ENCODE measurements around the gene C1QTNF6. TPM values are rescaled to one million over a fixed set of nuclear protein-coding genes. Genes with fewer than 3 reads are reported as not detected.
A peak's percentile ranks its signal among the peaks of the same experiment; 100 is the strongest.

The C1QTNF6 gene
- total RNA-seq, 1 donor from 2014 or later: 3.8 TPM

- no peak for DNase-seq (ENCODE audit: low read depth)
Observed at GRCh38 chr22:37146507-37147180, 41.4 kb downstream of the C1QTNF6 start.

DNA sequence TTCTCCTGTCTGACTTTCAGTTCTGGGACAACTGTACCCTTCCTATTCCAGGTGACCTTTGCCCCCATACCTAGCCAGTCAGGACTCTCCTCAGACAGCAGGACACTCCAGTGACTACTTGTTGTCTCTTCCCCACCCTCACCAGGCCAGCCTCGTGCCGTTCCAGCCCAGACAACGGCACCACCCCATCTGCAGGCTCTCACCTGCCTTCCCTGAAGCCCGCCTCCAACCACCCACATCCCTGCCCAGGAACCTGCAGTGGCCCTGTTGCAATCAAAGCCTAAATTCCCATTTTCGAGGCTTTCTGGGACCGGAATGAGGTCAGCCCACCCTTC lies 42.0 kb downstream of the C1QTNF6 start:
- no peak for DNase-seq (ENCODE audit: low read depth)

DNA sequence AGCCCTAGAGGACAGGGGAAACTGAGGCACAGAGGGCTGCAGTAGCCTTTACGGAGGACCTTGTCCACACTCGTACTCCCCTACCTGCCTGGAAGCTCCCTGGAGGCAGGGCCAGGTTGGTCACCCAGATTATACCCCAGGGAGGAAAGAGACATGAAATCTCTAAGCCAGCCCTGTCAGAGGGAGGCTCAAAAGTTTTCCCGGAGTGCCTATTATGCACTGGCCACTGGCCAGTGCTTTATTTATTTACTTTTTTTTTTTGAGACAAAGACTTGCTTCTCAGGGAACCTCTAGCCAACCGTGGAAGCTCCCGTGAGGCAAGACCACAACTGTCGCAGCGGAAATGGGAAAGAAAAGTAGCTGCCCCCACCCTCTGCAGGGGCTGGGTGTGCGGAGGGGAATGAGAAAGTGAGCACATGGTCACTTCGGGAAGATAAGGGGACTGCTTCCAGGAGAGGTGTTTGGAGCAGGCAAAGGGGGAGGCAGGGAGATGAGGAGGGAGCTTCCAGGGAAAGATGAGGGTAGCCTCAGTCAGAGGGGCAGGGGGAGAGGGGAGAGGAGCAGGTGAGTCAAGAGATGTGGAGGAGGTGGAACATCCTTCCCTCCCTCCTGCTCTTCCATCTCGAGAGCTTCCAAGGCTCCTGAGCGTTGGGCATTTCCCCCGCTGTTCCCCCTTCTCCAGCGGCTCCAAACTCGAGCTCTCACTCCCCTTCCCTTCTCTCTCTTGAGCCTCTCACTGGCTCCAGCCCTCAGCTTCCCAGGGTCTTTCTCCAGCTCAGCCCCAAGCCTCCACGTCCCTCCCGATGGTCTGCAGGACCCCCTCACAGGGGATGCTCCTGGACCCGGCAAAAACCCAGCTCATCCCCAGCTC lies 42.6 kb downstream of the C1QTNF6 start:
- no peak for DNase-seq (ENCODE audit: low read depth)

GRCh38 chr22:37144180-37144554 lies 43.9 kb downstream of the C1QTNF6 start:
- DNase-seq (ENCODE audit: low read depth): no peak

DNA sequence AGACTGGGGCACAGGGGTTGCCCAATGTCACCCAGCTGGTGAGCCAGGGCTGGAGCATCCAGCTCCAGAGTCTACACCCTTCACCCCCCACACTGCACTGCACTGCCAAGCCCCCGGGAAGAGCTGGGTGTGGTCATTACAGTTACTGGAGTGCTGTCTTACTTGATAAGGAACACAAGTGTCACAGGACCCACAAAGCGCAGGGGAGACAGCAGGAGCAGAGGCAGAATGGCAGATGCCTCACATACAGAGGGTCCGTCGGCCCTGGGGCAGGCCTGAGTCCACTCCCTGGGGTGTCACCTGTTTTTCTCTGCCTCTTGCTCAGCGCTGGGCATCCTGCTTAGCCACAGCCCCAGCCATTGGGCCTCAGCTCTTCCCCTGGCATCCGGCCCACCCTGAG lies 46.1 kb downstream of the C1QTNF6 start:
- DNase-seq (ENCODE audit: low read depth): no peak

- no peak for DNase-seq (ENCODE audit: low read depth)
Observed at GRCh38 chr22:37141476-37141875, 46.6 kb downstream of the C1QTNF6 start.

- no peak for DNase-seq (ENCODE audit: low read depth)
Observed at GRCh38 chr22:37140686-37141323, 47.2 kb downstream of the C1QTNF6 start.

GRCh38 chr22:37139762-37140161 lies 48.3 kb downstream of the C1QTNF6 start:
- DNase-seq (ENCODE audit: low read depth): peak; percentile 16

- DNase-seq (ENCODE audit: low read depth): peak; percentile 24
Observed at GRCh38 chr22:37138849-37139561, 49.0 kb downstream of the C1QTNF6 start.

DNA sequence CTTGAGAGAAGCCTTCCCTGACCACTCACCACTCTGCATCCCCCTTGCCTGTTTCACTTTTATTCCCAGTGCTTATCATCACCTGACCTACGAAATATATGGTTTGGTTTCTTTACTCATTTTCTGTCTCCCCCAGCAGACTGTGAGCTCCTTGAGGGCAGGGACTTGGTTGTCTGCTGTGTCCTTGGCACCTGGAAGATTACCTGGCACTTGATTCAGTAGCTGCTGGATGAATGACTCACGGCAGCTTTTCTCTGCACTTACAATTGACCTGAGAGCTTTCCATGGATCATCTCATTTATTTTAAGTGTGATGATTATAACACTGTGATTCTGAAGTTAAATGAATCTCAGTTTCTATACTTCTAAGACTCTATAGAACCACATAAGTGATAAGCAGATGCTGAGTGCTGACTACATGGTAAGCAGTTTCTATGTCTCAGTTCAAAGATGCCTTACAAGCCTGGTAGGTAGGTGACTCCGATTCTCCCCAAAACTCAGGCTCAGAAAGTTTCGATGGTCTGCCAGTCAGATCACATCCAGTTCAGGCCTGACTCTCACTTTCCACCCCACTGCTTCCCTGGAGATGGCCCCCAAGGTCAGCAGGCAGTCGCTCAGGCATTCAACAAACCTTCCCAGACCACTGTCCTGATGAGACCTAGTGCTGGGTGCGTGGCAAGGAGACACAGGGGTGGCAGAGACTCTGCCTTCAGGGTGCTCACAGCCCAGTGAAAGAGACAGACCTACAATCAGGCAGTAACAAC lies 50.0 kb downstream of the C1QTNF6 start:
- DNase-seq (ENCODE audit: low read depth): no peak

DNA sequence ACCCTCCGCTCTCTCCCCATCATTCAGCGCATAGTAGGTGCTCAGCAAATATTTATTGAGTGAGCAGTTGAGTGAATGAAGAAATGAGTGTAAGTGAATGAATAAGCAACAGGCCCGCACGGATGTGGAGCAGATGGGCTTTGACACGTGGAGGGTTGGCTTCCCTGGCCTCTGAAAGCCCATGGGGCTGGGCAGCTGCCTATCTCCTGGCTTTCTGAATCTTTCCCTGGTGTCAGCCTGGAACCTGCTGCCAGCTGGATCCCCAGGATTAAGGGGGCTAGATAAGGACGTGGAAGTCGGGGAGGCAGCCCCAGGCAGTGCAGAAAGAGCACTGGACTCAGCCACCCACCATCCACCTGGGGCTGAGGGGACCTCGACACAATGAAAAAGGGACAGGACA lies 50.9 kb downstream of the C1QTNF6 start:
- no peak for DNase-seq (ENCODE audit: low read depth)

GRCh38 chr22:37135023-37135422 lies 53.0 kb downstream of the C1QTNF6 start:
- no peak for DNase-seq (ENCODE audit: low read depth)

DNA sequence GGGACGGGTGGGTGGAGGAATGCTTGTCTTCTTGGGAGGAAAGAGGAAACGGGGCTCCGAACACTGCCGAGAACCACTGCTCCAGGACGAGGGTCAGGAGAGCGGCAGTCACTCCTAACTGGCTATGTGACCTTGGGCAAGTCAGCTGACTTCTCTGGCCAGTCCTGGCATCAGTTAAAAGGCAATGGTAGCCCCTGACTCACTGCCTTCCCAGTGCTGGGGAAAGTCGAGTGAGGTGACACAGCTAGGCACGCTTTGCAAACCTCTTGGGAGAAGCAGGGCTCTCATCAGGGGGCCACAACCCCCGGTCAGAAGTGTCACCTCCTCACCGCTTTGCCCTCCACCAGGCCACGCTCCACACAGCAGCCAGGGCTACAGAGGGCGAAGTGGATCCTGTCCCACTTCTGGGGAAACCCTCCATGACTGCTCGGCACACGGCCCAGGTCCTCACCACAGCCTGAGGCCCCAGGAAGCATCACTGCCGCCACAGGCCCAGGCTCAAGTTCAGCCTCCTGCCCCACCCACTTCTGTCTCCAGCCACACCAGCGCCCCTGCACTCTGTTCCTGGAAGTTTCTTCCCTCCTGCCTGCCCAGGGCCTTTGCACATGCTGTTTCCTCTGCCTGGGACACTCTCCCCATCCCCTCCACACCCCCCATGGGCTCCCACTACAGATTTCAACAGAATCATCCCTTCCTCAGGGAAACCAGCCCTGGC lies 54.6 kb downstream of the C1QTNF6 start:
- DNase-seq (ENCODE audit: low read depth): no peak

- DNase-seq (ENCODE audit: low read depth): no peak
Observed at GRCh38 chr22:37132773-37133172, 55.3 kb downstream of the C1QTNF6 start.

Other genes with a start within 250 kb of the C1QTNF6 start
- 31.9 and 32.2 TPM in 2 replicates for gene TST, start 168.8 kb downstream of the C1QTNF6 start, total RNA-seq
- 71.5 and 109 TPM in 2 replicates for gene MPST, start 168.5 kb downstream of the C1QTNF6 start, total RNA-seq
- 10.7 and 11.0 TPM in 2 replicates for gene KCTD17, start 136.5 kb downstream of the C1QTNF6 start, total RNA-seq
- not detected in 2 replicates for gene TMPRSS6, start 78.5 kb downstream of the C1QTNF6 start, total RNA-seq
- gene IL2RB, start 38.3 kb downstream of the C1QTNF6 start, total RNA-seq: not detected in 2 replicates
- gene SSTR3, start 24.2 kb upstream of the C1QTNF6 start, total RNA-seq: not detected in 2 replicates
- not detected in 2 replicates for gene RAC2, start 56.0 kb upstream of the C1QTNF6 start, total RNA-seq
- not detected in 2 replicates for gene CYTH4, start 94.3 kb upstream of the C1QTNF6 start, total RNA-seq
- 0.05 and 0.21 TPM in 2 replicates for gene ELFN2, start 239.2 kb upstream of the C1QTNF6 start, total RNA-seq